OCI-LY3 (cell line): ENCODE results near the gene OR1I1.

Experiments
- CTCF ChIP-seq: fragments of 200-600, 300-600 bp; sonication (generic); IDR thresholded peaks from 2 replicates; pipeline ENCODE4 v1.5.1; 2014; ENCODE audit warnings: antibody characterized with exemption, low read length, low read depth
- EZH2phosphoT487 ChIP-seq: fragments of 200-600 bp; shearing (Covaris generic); IDR thresholded peaks from 2 replicates; pipeline ENCODE4 v1.6.1; 2018; ENCODE audit warnings: antibody characterized with exemption, mixed run types, low read depth

GRCh38 chr19:15091918-15092753 is 10.1 kb downstream of the OR1I1 start:
- TF ChIP-seq CTCF (peak; percentile 70), EZH2phosphoT487 (no peak)
